Kidney (tissue), 14 donors: ENCODE measurements around the gene EVI5. TPM values are rescaled to one million over a fixed set of nuclear protein-coding genes. Genes with fewer than 3 reads are reported as not detected.
"Not testable (repeated sequence)": the region's sequence is repeated elsewhere in the genome, so short reads cannot be mapped to it uniquely, and the experiment has no call there.

Experiments used
- DNase-seq, 5 donors: peaks; one replicate each; pipeline ENCODE4 v3.0.0-alpha.2; 2013 to 2020
- FAIRE-seq: peaks from 2 replicates; lab custom pipeline; 2012; peaks lifted over from hg19 to GRCh38; lab: Jason Lieb, UNC
- H3K27ac ChIP-seq, 2 donors: one replicate each; pipeline ENCODE4 v1.7.0; 2013; ENCODE audit warnings: low read depth in 2 of 2, low read length in 2 of 2, inconsistent platforms in 1 of 2
- H3K27me3 ChIP-seq: one replicate; pipeline ENCODE4 v1.7.1; 2013; ENCODE audit warnings: low read length, inconsistent platforms; ENCODE audit not compliant: control insufficient read depth, insufficient read depth
- H3K36me3 ChIP-seq, 3 donors: one replicate each; pipeline versions ENCODE4 v1.7.0 to v1.7.1; 2013; ENCODE audit warnings: low read length in 3 of 3, control low read depth in 1 of 3, inconsistent platforms in 1 of 3; ENCODE audit not compliant: insufficient read depth in 3 of 3, control insufficient read depth in 2 of 3
- H3K4me1 ChIP-seq, 3 donors: one replicate each; pipeline versions ENCODE4 v1.7.0 to v1.7.1; 2013; ENCODE audit warnings: low read length in 3 of 3, inconsistent platforms in 1 of 3, low read depth in 1 of 3; ENCODE audit not compliant: control insufficient read depth in 2 of 3, insufficient read depth in 2 of 3
- H3K4me3 ChIP-seq, 3 donors: one replicate each; pipeline versions ENCODE4 v1.7.0 to v1.8.1; 2013; ENCODE audit warnings: low read length in 3 of 3, control low read depth in 1 of 3, inconsistent platforms in 1 of 3
- H3K9ac ChIP-seq, 3 donors: one replicate each; pipeline versions ENCODE4 v1.7.0 to v1.7.1; 2013; ENCODE audit warnings: low read length in 3 of 3, control low read depth in 1 of 3, inconsistent platforms in 1 of 3
- H3K9me3 ChIP-seq, 3 donors: one replicate each; pipeline versions ENCODE4 v1.7.0 to v1.7.1; 2013; ENCODE audit warnings: low read length in 3 of 3, control low read depth in 1 of 3, inconsistent platforms in 1 of 3; ENCODE audit not compliant: control insufficient read depth in 2 of 3, insufficient read depth in 1 of 3
- intact Hi-C: fragments of 100-400 bp; cut with DNase I; formaldehyde crosslinking; loops from one replicate; pipeline ENCODE4 v1.11.1; 2022
- polyA plus RNA-seq: library from polyadenylated mRNA; stranded (reverse); fragments of 350-450 nt; fragmentation: Illumina TruSeq; extraction: RNeasy Lipid Tissue Mini Kit (QIAGEN cat#74804); gene quantifications from one replicate; pipeline ENCODE4 v1.2.3, GENCODE V29; 2014; ENCODE audit warnings: low read depth, low replicate concordance; ENCODE audit not compliant: insufficient read depth
- total RNA-seq: library from RNA; stranded (reverse); fragmentation: NEBNext Ultra II Directional; extraction: Animal tissue kit (Norgen Biotek cat#: 25700); gene quantifications from one replicate; pipeline ENCODE4 v1.2.1, GENCODE V29; 2021
- TF ChIP-seq, protein P1 (sequence below): IDR thresholded peaks from 3 replicates; pipeline ENCODE4 v1.5.1; 2012; ENCODE audit warnings: mild to moderate bottlenecking, moderate library complexity, borderline replicate concordance; ENCODE audit not compliant: insufficient read depth; ENCODE audit errors: extremely low read depth
- donor health status: control.
- donor health status: control.
- donor health status: control.
- donor health status: control.
- donor health status: control.
- donor health status: DM: yes; HTN: yes; CAD: no.
- donor health status: Normal renal cell carcinoma (clear cell type).

The EVI5 gene
- total and polyA plus RNA-seq, 2 donors from 2014 or later = 3.6 to 36.5 TPM

- Histone ChIP-seq H3K9ac (no peak overlapping the region), H3K9me3 (no peaks in the 10 kb centered on the region), H3K36me3 (no peaks in the 10 kb centered on the region), H3K4me1 (no peaks in the 10 kb centered on the region), H3K27me3 (no peaks in the 10 kb centered on the region), H3K4me3 (no peak overlapping the region), H3K27ac (no peak overlapping the region)
- FAIRE-seq (no peak), DNase-seq (no peak)
- TF ChIP-seq, protein P1, sequence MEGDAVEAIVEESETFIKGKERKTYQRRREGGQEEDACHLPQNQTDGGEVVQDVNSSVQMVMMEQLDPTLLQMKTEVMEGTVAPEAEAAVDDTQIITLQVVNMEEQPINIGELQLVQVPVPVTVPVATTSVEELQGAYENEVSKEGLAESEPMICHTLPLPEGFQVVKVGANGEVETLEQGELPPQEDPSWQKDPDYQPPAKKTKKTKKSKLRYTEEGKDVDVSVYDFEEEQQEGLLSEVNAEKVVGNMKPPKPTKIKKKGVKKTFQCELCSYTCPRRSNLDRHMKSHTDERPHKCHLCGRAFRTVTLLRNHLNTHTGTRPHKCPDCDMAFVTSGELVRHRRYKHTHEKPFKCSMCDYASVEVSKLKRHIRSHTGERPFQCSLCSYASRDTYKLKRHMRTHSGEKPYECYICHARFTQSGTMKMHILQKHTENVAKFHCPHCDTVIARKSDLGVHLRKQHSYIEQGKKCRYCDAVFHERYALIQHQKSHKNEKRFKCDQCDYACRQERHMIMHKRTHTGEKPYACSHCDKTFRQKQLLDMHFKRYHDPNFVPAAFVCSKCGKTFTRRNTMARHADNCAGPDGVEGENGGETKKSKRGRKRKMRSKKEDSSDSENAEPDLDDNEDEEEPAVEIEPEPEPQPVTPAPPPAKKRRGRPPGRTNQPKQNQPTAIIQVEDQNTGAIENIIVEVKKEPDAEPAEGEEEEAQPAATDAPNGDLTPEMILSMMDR = no peak
- intact Hi-C loops = no loop called here
These were observed 257.2 kb downstream of the EVI5 start for GRCh38 chr1:92527670-92528069.

- H3K27me3 ChIP-seq, FAIRE-seq, H3K9ac ChIP-seq, H3K9me3 ChIP-seq, H3K4me1 ChIP-seq, H3K36me3 ChIP-seq, H3K4me3 ChIP-seq, DNase-seq, intact Hi-C loops, H3K27ac ChIP-seq: not testable (repeated sequence)
These were observed 259.8 kb downstream of the EVI5 start for GRCh38 chr1:92524944-92525590.

- no peak overlapping the region for H3K27ac ChIP-seq
- H3K4me3 ChIP-seq = no peak overlapping the region
- no peaks in the 10 kb centered on the region for H3K36me3 ChIP-seq
- TF ChIP-seq, protein P1 = no peak
- H3K4me1 ChIP-seq = no peaks in the 10 kb centered on the region
- no peak for DNase-seq
- no peak overlapping the region for H3K9ac ChIP-seq
- no peak for FAIRE-seq
- intact Hi-C loops = no loop called here
- H3K27me3 ChIP-seq = no peaks in the 10 kb centered on the region
- no peaks in the 10 kb centered on the region for H3K9me3 ChIP-seq
These were observed 265.9 kb downstream of the EVI5 start for GRCh38 chr1:92519043-92519442.

DNA sequence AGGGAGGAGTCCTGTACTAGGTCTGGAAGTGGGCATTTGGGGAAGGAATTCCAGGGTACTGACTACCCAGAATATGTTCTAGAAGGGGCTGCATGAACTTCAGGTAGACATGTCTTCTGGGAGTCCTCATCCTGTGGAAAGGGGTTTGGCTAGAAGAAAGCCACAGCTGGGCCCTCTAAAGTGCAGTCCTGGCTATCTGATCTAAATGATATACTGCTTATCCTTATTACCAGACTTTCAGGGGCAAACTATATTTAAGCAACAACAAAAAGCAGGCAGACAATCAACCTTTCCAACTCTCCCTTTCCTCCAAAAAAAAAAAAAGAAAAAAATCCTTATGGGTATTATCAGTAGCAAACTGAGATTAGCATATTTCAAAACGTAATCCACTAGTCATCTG is 268.3 kb downstream of the EVI5 start:
- H3K4me1 ChIP-seq = no peaks in the 10 kb centered on the region
- TF ChIP-seq, protein P1 = no peak
- intact Hi-C loops = no loop called here
- no peak for DNase-seq
- no peak for FAIRE-seq
- no peak overlapping the region for H3K27ac ChIP-seq
- no peak overlapping the region for H3K4me3 ChIP-seq
- H3K9me3 ChIP-seq = no peaks in the 10 kb centered on the region
- no peak overlapping the region for H3K9ac ChIP-seq
- H3K27me3 ChIP-seq = no peaks in the 10 kb centered on the region
- H3K36me3 ChIP-seq = no peaks in the 10 kb centered on the region
